Measurements from ENCODE around the gene CWF19L2.
"Not testable (repeated sequence)": the region's sequence is repeated elsewhere in the genome, so short reads cannot be mapped to it uniquely, and the experiment has no call there.

GRCh38 chr11:107497371-107497770, 39.7 kb upstream of the CWF19L2 start:
- TF ChIP-seq CTCF (IDR thresholded peaks at IDR 0.05); POLR2A (IDR thresholded peaks at IDR 0.05); EP300 (IDR thresholded peaks at IDR 0.05; ENCODE audit: low read depth): not testable (repeated sequence)

Measured in transverse colon (tissue), 3 donors.